ENCODE results near the gene KLF13. TPM values are rescaled to one million over a fixed set of nuclear protein-coding genes. Genes with fewer than 3 reads are reported as not detected.
A peak's percentile ranks its signal among the peaks of the same experiment; 100 is the strongest.

KLF13 gene
- total and polyA plus RNA-seq, 3 experiments from 2014 or later: 109 to 147 (median 145) TPM

DNA sequence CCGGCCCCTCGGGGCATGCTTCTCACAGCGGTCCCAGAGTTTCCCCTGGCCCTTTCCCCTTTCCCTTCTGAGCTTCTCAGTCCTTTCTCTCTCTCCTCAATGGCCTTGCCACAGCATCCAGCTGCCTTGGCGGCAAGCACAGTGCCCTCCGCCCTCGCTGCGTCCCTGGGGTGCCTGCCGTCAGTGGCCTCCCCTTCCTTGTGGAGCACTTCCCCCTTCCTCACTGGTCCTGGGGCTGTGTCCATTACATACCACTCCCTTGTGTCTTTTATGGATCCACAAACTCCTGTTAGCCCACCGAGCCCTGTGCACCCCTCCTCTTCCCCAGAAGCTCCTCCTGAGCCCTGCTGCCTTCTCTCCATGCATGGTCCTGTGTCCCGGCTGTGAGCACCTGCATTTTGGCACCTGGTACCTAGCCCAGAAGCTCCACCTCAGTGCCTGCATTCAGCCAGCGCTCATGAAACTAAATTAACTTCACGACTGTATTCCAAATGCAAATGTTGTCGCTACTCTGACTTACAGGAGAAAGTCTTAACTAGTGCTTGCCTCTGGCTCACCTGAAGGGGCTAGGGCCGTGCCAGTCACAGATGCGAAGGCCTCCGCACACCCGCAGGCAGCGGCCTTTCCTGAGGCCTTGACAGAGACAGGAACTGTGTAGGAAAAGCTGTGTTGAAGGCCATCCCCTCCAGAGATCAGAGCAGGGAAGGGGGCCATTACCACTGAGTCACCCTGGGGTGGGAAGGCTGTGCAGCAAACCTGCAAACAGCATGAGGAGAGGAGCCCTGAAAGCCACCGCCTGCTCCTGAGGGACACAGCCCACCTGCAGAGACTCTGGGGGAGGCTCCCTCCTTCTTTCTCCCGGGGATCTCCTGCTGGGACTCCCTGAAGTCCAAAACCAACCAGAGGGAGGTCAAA is 19.1 kb upstream of the KLF13 start:
- Mint-ChIP-seq H3K27me3 (peaks cover 2 to 18% of the 10 kb centered on the region in 2 donors), H3K9me3 (no peaks in the 10 kb centered on the region), H3K4me3 (no peak overlapping the region), H3K27ac (peak overlapping the region in 1 of 8 donors; percentile 64), H3K36me3 (no peaks in the 10 kb centered on the region), H3K4me1 (peaks cover 8 to 35% (median 23%) of the 10 kb centered on the region in 3 donors)
- ChIA-PET POLR2A (interaction anchor here (0.6 kb wide), 1 partner anchor 78 kb away, joined by 4 read pairs; no protein-coding TSS in a partner anchor), CTCF (interaction anchor here (1.3 to 3.8 kb wide), 4 partner anchors 41 to 181 kb away, joined by 3 to 16 read pairs (median 4); no protein-coding TSS in a partner anchor)
- Histone ChIP-seq H3K27ac (ENCODE audit: low read depth, low read length) (no peak overlapping the region), H3K36me3 (ENCODE audit: insufficient read depth, low read length) (no peaks in the 10 kb centered on the region), H3K4me3 (ENCODE audit: low read length) (no peak overlapping the region), H3K4me1 (ENCODE audit: insufficient read depth, low read length) (peaks cover 13% of the 10 kb centered on the region), H3K27me3 (ENCODE audit: insufficient read depth, low read length, poor library complexity, severe bottlenecking) (no peaks in the 10 kb centered on the region), H3K9me3 (ENCODE audit: low read length) (no peaks in the 10 kb centered on the region)
- DNase-seq: no peak

- ChIA-PET POLR2A (interaction anchor here (0.6 kb wide), 1 partner anchor 78 kb away, joined by 4 read pairs; no protein-coding TSS in a partner anchor), CTCF (interaction anchor here (1.3 to 3.8 kb wide), 3 partner anchors 41 to 181 kb away, joined by 3 to 16 read pairs (median 5); no protein-coding TSS in a partner anchor)
- peaks cover 6 to 28% (median 17%) of the 10 kb centered on the region in 3 donors for H3K4me1 Mint-ChIP-seq
- peaks cover 1% of the 10 kb centered on the region for H3K9me3 ChIP-seq (ENCODE audit: low read length)
- H3K4me1 ChIP-seq (ENCODE audit: insufficient read depth, low read length): peaks cover 7% of the 10 kb centered on the region
- no peaks in the 10 kb centered on the region for H3K36me3 Mint-ChIP-seq
- peaks cover 0 to 2% (median 0%) of the 10 kb centered on the region in 5 donors for H3K9me3 Mint-ChIP-seq
- no peak overlapping the region for H3K4me3 Mint-ChIP-seq
- H3K27me3 ChIP-seq (ENCODE audit: insufficient read depth, low read length, poor library complexity, severe bottlenecking): no peaks in the 10 kb centered on the region
- H3K27ac Mint-ChIP-seq: peak overlapping the region in 1 of 8 donors; percentile 82
- H3K36me3 ChIP-seq (ENCODE audit: insufficient read depth, low read length): no peaks in the 10 kb centered on the region
- no peak overlapping the region for H3K4me3 ChIP-seq (ENCODE audit: low read length)
- no peak for DNase-seq
- peaks cover 2 to 18% of the 10 kb centered on the region in 2 donors for H3K27me3 Mint-ChIP-seq
- no peak overlapping the region for H3K27ac ChIP-seq (ENCODE audit: low read depth, low read length)
Measured at GRCh38 chr15:31308185-31308639, 18.4 kb upstream of the KLF13 start.

DNA sequence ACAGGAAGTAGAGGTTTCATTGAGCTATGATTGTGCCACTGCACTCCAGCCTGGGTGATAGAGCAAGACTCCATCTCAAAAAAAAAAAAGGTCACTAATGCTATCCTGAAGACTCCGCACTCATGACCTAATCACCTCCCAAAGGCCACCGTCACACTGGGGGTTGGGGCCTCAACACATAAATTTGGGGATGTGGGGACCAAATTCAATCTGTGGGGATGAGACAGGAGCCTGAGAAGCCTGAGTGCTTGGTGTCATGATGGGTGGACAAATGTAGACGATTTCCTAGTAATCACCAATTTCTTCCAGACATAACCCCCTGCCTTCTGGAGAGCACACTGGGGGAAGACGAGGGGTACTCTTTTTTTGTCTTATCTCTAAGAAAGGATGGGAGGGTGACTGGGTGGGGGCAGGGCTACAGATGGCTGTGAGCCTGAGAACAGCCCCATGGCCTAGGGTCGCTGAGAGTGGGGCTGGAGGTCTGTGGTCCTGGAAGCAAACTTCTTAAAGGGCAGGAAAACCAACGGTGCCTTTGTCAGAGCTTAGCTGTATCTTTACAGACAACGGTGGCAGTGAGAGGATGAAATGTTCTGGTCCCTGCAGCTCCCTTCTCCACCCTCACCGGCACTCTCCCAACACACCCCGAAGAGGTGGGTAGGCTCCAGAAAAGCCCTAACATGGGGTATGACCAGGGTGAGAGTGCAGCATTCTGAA is 16.6 kb upstream of the KLF13 start:
- CTCF ChIA-PET: no interaction called here
- Histone ChIP-seq H3K4me3 (ENCODE audit: low read length) (no peak overlapping the region), H3K36me3 (ENCODE audit: insufficient read depth, low read length) (no peaks in the 10 kb centered on the region), H3K27ac (ENCODE audit: low read depth, low read length) (no peak overlapping the region), H3K9me3 (ENCODE audit: low read length) (peaks cover 7% of the 10 kb centered on the region), H3K27me3 (ENCODE audit: insufficient read depth, low read length, poor library complexity, severe bottlenecking) (no peaks in the 10 kb centered on the region), H3K4me1 (ENCODE audit: insufficient read depth, low read length) (no peaks in the 10 kb centered on the region)
- POLR2A ChIA-PET: no interaction called here
- H3K36me3 Mint-ChIP-seq: no peaks in the 10 kb centered on the region
- H3K27ac Mint-ChIP-seq: peak overlapping the region in 1 of 8 donors; percentile 43
- no peak overlapping the region for H3K4me3 Mint-ChIP-seq
- peaks cover 0 to 2% (median 0%) of the 10 kb centered on the region in 5 donors for H3K9me3 Mint-ChIP-seq
- peaks cover 4 to 15% (median 7%) of the 10 kb centered on the region in 3 donors for H3K4me1 Mint-ChIP-seq
- no peak for DNase-seq
- peaks cover 2 to 18% of the 10 kb centered on the region in 2 donors for H3K27me3 Mint-ChIP-seq

DNA sequence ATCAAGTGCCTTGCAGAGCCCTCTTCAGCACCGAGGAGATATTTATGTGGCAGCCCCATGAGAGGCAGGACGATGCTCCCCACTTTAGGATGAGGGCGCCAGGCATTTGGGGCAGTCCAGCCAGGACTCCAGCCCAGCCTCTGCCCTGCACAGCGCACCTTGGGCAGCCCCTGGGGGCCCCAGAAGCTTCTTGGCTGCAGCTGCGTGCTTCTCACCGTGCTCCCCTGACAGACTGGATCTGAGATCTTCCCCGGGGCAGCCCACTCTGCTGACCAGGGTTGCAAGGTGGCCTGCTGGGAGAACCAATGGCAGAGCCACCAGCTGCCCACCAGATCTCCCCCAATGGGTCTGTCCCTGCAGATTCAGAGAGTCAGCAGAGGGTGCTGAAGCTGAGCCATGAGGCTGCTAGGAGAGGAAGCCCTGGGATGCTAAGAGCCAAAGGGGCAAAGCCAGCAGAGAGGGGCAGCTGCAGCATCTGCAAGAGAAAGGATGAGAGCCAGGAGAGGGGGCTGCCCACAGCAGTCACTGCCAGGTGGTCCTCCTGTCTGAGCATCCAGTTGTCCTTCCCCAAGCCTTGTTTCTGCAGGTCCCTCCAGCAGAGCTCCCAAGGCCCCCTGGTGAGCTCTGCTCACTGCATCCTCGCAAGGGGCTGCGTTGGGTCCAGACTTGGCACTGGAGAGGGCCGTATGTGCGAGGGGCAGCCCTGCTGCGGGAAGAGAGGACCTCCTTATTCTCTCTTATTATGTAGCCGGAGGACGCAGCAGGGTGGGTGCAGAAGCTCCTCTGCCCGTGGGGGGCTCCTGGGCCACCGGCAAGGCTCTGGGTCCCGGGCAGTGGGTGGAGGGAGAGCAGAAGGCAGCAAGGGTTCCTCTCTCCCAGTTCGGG is 14.7 kb upstream of the KLF13 start:
- ChIA-PET CTCF (interaction anchor here (1.1 to 2.7 kb wide), 3 partner anchors 14 to 178 kb away, joined by 3 to 8 read pairs (median 4); partner anchors contain the start of gene KLF13), POLR2A (interaction anchor here (0.6 to 1.0 kb wide), 2 partner anchors 104 to 128 kb away, joined by 3 read pairs; no protein-coding TSS in a partner anchor)
- Histone ChIP-seq H3K9me3 (ENCODE audit: low read length) (peaks cover 7% of the 10 kb centered on the region), H3K4me1 (ENCODE audit: insufficient read depth, low read length) (peaks cover 10% of the 10 kb centered on the region), H3K4me3 (ENCODE audit: low read length) (no peak overlapping the region), H3K27me3 (ENCODE audit: insufficient read depth, low read length, poor library complexity, severe bottlenecking) (no peaks in the 10 kb centered on the region), H3K36me3 (ENCODE audit: insufficient read depth, low read length) (no peaks in the 10 kb centered on the region), H3K27ac (ENCODE audit: low read depth, low read length) (no peak overlapping the region)
- Mint-ChIP-seq H3K36me3 (no peaks in the 10 kb centered on the region), H3K27ac (no peak overlapping the region), H3K27me3 (peaks cover 2 to 15% of the 10 kb centered on the region in 2 donors), H3K9me3 (peaks cover 0 to 2% (median 0%) of the 10 kb centered on the region in 5 donors), H3K4me3 (no peak overlapping the region), H3K4me1 (peaks cover 5 to 19% (median 7%) of the 10 kb centered on the region in 3 donors)
- no peak for DNase-seq

DNA sequence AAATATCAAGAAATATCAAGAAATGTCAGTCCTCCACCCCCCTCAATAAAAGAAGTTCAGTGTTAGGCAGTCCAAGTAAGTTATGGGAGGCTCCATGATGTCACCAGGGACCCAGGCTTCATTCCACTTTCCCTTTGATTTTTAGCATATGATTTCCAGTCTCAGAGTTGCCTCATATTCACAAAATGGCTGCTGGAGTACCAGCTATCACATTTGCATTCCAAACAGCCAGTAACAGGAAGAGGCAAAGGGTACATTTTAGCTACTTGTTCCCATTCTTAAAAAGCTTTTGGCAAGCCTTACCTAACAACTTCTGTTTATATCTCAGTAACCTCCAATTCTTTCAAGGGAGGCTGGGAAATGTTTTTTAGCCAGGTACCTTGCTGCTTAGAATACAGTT is 13.4 kb upstream of the KLF13 start:
- Mint-ChIP-seq H3K27ac (no peak overlapping the region), H3K9me3 (peaks cover 0 to 2% (median 0%) of the 10 kb centered on the region in 5 donors), H3K27me3 (peaks cover 2 to 10% of the 10 kb centered on the region in 2 donors), H3K36me3 (no peaks in the 10 kb centered on the region), H3K4me3 (no peak overlapping the region), H3K4me1 (peaks cover 7 to 22% (median 10%) of the 10 kb centered on the region in 3 donors)
- H3K27me3 ChIP-seq (ENCODE audit: insufficient read depth, low read length, poor library complexity, severe bottlenecking): no peaks in the 10 kb centered on the region
- peaks cover 7% of the 10 kb centered on the region for H3K9me3 ChIP-seq (ENCODE audit: low read length)
- no peak for DNase-seq
- no peak overlapping the region for H3K27ac ChIP-seq (ENCODE audit: low read depth, low read length)
- POLR2A ChIA-PET: no interaction called here
- peaks cover 16% of the 10 kb centered on the region for H3K4me1 ChIP-seq (ENCODE audit: insufficient read depth, low read length)
- no peaks in the 10 kb centered on the region for H3K36me3 ChIP-seq (ENCODE audit: insufficient read depth, low read length)
- no peak overlapping the region for H3K4me3 ChIP-seq (ENCODE audit: low read length)
- CTCF ChIA-PET: interaction anchor here (0.5 to 2.7 kb wide), 5 partner anchors 10 to 453 kb away, joined by 3 to 8 read pairs (median 4); partner anchors contain the start of gene KLF13

- Mint-ChIP-seq H3K27ac (no peak overlapping the region), H3K36me3 (no peaks in the 10 kb centered on the region), H3K27me3 (peaks cover 2 to 6% of the 10 kb centered on the region in 2 donors), H3K9me3 (peaks cover 0 to 2% (median 0%) of the 10 kb centered on the region in 5 donors), H3K4me3 (no peak overlapping the region), H3K4me1 (peaks cover 7 to 19% (median 14%) of the 10 kb centered on the region in 3 donors)
- Histone ChIP-seq H3K4me3 (ENCODE audit: low read length) (no peak overlapping the region), H3K36me3 (ENCODE audit: insufficient read depth, low read length) (no peaks in the 10 kb centered on the region), H3K27ac (ENCODE audit: low read depth, low read length) (no peak overlapping the region), H3K27me3 (ENCODE audit: insufficient read depth, low read length, poor library complexity, severe bottlenecking) (no peaks in the 10 kb centered on the region), H3K9me3 (ENCODE audit: low read length) (peaks cover 7% of the 10 kb centered on the region), H3K4me1 (ENCODE audit: insufficient read depth, low read length) (peaks cover 16% of the 10 kb centered on the region)
- DNase-seq: no peak
- POLR2A ChIA-PET: no interaction called here
- CTCF ChIA-PET: interaction anchor here (1.2 kb wide), 1 partner anchor 11 kb away, joined by 3 read pairs; no protein-coding TSS in a partner anchor
Measured at GRCh38 chr15:31314380-31314779, 12.3 kb upstream of the KLF13 start.
